NCI-H187 treated with DMSO at 0.1 percent for 48 hours (cell line): Measurements from ENCODE around the gene MAGI2.

Source experiments
- DNase-seq: peaks from one replicate; lab custom pipeline; 2025; lab: John Stamatoyannopoulos, UW

MAGI2 gene

DNA sequence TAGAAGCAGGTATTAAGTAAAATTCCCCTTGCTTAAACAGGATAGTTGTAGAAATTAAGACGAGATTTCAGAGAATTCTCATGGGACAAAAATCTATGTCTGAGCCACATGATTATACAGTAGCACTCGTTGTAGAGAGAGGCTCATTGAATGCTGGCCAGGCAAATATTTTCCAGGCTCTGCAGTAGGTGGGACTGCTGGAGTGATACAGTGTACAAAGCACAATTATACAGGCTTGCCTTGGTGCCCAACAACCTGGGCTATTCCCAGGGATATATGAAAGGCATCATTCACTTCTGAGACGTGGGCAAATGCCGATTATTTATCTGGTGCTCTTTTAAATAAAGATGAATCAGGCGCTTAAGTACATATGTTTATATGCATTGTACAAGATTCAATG, 1274.3 kb downstream of the MAGI2 start:
- DNase-seq: no peak

- DNase-seq: no peak
Measured at GRCh38 chr7:78178319-78178718, 1275.1 kb downstream of the MAGI2 start.

GRCh38 chr7:78176171-78176570, 1277.3 kb downstream of the MAGI2 start:
- DNase-seq: no peak

DNA sequence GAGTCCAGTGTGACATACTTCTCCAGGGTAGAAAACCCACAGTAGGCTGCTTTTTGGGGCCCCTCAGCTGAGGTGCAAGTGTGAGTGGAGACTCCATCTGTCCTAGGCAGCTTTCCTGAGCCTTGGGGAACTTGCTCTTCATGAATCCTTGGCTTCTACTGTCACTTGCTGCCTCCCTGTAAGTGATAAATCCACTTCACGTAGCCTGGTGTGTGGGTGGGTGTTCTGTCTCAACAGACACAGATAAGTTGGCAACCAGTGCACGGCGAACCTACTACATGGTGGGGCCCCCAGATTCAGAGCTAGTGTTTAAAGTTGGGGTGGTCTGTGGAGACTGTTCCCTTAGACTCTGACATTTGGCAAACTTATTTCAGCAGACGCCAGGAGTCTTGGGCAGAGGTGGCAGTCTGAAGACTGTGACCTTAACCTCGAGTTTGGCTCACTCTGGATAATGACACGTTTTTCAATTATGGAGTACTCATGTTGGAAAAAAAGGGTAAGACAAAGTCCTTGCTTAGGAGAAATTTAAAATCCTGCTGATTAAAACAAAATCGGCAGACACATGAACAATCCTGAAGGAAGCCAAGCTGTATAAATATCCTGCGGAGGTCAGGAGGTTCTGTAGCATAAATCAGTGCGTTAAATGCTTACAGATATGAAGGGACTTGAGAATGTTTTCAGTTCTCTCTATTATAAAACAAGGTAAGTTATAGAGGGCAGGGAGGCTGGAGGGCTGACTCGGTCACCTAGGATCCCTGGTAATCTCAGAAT, 1278.0 kb downstream of the MAGI2 start:
- no peak for DNase-seq

DNA sequence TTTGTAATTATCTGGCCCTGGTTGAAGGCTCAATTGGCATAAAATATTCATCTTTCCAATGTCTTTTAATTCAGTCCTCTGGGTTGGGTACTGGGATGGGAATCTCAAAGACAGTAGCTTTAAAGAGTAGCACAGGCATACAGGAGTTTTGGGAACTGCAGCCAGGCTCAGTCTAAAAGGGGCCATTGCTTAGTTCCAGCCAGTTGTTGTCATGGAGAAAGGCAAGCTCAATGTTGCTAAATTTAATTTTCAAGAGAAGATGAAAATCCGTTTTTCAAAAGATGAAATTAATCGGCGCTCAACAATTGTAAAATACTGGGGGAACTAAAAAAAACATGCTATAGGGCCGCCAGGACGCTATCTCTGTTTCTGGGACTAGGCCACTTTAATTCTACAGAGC, 1279.8 kb downstream of the MAGI2 start:
- DNase-seq: no peak

GRCh38 chr7:78172933-78173591, 1280.4 kb downstream of the MAGI2 start:
- DNase-seq: no peak

DNA sequence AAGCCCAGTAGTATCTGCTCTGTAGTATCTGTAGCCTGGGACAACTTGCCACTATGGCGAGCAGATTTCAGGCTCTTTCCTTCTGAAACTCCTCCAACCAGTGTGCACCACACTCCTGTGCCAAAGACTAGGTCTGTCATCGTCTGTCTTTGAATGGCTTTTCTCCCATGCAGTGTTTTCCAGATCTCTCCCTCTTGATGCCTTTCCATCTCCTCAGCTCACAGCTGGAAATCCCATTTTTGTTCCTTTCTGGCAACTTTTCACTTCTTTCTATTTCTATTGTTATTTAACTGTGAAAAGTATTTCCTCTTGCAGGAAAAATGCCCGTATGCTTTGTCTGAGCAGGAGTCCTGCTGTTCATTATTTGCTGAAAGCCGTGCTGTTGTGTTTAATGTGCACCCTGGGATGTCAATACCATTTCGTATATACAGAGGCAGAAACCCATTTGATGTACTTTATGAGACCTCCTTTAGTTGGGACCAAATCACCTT, 1281.2 kb downstream of the MAGI2 start:
- no peak for DNase-seq

DNA sequence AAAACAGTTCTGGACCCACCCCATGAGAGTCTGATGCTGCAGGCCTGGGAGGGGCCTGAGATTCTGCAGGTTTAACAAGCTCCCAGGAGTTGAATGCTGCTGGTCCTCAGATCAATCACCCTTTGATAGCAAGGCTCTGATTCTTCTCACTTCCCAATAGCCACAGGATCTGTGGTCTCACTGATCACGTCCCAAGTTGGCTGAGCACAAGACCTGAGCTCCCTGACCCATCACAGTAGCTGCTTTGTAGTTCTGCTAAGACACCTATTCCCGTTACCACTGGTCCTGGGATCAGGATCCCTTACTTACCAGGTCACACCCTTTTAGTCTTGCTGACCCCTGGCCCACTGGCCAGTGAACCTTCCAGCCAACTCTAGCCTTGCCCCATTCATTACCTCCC, 1282.1 kb downstream of the MAGI2 start:
- DNase-seq: no peak

DNA sequence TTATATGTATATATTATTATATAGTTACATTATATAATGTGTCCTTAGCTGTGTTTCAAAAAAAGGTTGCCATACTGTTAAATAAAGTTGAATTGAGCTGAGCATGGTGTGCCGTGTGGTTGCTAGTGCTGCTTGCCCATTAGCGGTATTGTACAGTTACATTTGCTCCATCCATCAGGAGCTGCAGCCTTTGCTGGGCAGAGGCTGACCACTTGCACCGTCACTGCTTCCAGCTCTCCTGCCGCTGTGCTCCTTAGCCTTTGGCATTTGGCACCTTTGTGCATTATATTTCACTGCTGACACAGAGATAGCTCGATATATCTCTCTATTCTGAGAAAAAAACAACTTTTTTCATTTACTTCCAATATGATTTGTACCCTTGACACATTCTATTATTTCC, 1282.7 kb downstream of the MAGI2 start:
- no peak for DNase-seq

DNA sequence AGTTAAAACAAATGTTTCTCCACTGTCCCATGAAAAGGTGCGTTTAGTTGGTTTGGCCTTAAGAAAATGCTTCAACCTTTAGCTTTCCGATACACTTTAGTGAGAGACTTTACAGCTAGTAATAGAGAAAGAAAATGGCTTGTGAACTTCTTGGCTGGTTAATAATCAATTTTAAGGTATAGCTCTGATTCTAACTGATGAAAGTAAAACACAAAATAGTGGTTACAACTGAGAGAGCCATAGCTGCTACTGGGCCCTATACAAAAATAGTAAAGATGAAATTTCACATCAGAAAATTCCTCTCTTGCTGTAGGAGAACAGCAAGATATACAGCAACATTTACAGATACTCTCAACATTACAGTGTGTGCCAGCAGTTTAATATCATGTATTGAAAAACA, 1283.5 kb downstream of the MAGI2 start:
- no peak for DNase-seq

GRCh38 chr7:78168865-78169264, 1284.6 kb downstream of the MAGI2 start:
- no peak for DNase-seq

DNA sequence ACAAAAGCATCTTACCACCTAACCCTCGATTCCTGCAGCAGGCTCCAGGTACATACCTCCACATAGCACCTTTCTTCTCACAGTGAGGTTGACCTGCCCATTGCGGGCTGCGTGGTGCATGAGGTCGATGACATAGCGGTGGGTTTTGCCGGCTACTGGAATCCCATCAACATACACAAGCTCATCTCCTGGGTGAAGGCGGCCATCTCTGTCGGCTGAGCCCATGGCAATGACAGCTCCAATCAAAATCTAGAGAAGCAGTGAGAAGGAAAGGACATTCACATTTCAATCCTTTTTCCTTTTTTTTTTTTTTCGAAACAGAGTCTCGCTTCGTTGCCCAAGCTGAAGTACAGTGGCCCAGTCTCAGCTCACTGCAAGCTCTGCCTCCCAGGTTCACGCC, 1285.6 kb downstream of the MAGI2 start:
- no peak for DNase-seq

DNA sequence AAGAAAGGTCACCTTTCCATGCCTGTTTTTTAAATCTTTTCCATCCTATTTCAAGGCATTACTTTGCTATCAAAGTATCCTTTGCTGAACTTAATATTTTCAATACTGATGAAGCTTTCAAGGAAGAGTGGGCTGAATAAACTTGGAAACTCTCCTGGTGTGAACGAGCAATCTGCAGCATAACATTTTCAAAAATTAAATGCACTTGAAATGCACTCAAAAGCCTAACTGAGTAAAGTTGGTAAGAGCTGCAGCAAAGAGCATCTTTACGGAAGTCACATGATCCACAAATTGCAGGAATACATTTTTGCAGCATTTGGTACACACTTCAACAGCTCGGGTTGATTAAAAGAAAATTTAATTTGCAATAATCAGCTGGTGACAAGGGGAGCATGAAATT, 1287.6 kb downstream of the MAGI2 start:
- DNase-seq: no peak

- DNase-seq: no peak
Measured at GRCh38 chr7:78165454-78165853, 1288.0 kb downstream of the MAGI2 start.

GRCh38 chr7:78164459-78164858, 1289.0 kb downstream of the MAGI2 start:
- no peak for DNase-seq

- DNase-seq: no peak
Measured at GRCh38 chr7:78161781-78162180, 1291.7 kb downstream of the MAGI2 start.

GRCh38 chr7:78159545-78159944, 1293.9 kb downstream of the MAGI2 start:
- DNase-seq: no peak

DNA sequence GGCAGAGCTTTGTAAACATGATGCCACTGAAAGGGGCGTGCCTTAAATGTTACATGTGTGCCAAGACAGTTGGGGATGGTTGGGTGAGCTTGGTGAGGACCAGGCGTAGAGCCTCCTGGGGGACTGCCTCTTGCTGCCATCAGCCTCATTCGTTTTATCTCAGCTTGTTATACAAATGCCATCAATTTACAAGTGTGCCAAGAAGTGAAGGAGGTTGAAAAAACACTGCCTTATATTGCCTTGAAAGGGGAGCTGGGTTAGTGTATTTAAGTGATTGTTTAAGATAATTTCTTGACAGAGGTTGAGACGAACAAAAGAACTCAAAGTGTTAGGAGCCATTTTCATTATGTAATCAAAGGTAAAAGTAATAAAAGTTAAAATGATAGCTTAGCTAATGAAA, 1300.2 kb downstream of the MAGI2 start:
- DNase-seq: no peak

DNA sequence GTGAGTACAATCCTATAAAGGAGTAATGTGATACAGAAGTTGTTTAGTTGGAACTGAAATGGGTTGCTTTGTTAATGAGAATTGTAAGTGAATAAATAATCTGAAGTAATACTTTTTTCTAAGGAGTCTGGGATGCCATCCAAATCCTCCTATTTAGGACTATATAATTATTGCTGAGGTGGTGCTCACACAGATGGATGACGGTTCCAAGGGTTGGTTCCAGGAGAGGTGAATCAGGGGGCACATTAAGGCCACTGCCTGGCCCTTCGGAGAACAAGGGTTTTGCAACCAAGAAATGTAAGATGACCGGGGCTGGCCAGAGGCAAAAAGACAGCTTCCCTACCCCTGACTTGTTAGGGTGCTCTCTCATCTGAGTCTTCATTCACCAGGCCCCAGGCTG, 1302.2 kb downstream of the MAGI2 start:
- no peak for DNase-seq

DNA sequence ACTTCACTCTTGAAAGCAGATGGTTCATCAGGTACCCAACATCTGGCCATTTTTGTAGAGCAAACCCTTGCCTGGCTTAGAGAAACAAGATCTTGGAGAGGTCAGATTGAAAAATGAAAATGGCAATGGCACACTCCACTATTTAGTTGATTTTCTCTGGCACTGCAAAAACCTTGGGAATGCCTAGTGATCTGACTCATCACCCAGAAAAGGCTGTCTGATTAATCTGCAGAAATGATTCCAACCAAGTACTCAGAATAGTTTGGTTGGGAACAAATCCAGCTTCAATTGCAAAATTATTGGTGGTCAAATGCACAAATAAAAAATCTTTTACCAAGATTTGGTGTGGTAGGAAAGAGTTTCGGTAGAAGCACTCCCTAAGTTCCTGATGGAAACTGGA, 1303.7 kb downstream of the MAGI2 start:
- no peak for DNase-seq

GRCh38 chr7:78148166-78148894, 1305.1 kb downstream of the MAGI2 start:
- DNase-seq: no peak

DNA sequence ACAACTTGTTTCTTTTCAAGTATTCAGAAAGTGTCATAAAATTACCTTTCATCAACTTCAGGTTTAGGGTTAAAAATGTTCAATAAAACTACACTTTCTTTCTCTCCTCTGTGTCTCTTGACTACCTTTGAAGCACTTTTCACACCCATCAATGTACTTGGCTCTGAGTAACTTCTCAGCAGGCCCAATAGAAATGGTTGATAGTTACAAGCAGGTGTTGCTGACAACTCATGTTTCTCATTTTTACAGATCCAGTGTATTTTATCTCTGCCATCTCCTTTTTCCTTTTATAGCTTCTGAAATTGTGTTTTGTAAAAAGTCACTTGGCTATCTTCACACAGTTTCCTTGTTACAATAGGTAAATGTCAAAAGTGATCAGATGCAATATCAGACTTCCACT, 1306.9 kb downstream of the MAGI2 start:
- no peak for DNase-seq

DNA sequence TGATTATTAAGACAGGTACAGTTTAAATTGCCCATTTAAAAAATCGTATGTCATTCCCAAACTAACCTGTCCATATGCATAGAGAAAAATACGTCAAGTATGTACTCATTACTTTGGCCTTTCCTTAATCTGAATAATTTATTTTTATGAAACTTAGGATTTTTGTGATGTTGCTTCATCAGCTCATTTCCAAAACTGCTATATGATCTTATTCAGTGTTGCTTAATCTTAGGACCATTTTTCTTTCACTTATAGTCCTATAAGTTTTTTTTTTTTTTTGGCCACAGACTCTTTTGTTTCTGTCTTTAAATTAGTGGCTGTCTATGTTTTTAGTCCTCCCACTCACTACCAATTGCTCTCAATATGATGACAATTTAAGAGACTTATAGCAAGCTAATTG, 1309.8 kb downstream of the MAGI2 start:
- no peak for DNase-seq
